Activated CD8-positive, alpha-beta memory T cell treated with anti-CD3 and anti-CD28 coated beads for 24 hours (primary cell): ENCODE measurements around the gene GRIP2.

Source experiments
- DNase-seq: peaks from one replicate; pipeline ENCODE4 v3.0.0-alpha.2; 2020

Gene GRIP2

DNA sequence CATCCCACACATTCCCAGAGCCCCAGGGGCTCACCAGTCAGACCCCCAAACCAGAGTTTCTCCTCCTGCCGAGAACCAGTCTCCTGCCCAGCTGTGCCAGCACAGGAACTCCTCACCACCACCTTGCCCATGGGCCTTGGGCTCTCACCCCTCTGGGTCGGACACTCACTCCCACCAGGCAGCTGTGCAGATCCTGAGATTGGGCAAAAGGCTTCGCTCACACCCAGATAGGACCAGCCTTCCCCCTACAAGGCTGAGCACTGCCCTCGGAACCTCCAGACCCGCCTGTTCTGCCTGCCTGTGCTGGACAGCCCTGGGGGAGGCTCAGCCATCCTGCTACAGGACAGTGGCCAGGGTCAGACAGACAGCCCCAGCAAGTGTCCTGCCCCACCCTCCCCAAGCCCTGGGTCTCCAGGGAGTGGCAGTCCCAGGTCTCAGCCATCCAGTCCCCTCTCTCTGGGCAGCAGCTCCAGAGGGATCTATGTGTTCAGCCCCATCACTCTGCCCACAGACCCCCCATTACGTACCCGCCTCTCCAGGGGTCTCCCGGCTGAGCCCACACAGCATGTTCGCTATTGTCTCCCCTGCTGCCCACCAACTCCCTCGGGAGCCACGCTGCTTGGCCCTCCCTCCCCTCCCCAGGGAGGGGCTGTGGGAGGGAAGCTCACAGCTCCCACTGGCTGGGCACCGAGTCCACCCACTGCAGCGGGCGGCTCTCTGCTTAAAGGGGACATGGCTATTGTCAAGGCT is at the start of gene GRIP2:
TSS of gene GRIP2 (minus strand) at position 601 of the 750 bp plus-strand sequence. CDS start at position 567, 34 bp downstream.
- no peak for DNase-seq

DNA sequence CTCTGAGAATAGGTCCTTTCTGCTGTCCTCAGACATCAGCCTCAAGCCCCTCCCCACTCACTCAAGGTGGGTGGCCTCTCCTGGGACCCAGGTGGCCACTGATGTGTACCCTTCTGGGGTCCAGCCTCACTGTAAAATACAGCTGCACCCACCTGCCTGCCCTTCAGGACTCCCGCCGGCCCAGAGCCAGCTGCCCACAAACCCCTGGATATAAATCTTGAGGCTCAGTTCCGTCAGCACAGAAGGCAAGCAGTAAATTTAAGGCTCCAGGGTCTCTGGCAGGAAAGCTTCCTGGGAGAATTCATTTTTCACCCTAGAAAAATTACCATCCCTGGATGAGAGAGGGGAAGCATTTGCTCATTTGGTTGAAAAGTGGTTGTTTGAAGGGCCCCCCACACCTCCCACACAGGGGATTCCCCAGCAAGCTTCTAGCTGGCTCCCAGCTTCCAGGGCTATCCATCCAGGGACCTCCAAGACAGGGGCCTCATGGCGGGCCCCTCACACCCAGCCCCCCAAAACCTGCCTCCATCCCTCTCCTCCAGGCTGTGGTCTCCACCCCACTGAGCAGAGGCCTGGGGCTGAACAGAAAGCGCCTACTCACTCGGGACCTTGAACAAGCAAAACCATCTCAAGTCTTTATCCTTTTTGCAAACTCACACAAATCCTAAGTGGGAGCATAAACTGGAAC is 48.4 kb upstream of the GRIP2 start:
- no peak for DNase-seq

DNA sequence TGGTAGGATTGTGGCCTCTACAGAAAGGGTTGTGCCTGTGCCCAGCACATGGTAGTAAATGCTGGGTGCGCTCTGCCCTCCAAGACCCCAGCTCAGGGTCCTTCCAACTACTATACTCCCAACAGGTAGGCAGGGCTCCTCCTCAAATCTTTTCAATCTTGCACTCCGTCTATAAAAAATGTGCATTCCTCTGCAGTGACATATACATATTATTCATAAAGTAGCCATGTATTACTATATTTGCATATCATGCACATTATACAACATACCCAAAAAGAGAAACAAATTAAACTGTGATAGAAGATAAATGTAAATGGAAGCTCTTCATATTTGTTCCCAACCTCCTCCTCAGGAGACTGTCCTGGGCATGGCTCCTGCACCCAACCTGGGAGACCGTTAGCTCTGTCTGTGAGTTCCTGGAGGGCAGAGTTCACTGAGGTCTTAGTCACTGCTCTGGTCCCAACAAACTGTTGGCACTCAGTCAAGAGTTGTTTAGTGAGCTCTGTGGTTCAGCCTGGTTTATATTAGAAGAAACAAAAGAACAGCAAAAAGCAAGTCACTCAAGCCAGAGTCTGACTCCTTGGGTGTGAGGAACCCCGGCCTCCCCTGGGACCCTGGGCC is 47.7 kb upstream of the GRIP2 start:
- no peak for DNase-seq

DNA sequence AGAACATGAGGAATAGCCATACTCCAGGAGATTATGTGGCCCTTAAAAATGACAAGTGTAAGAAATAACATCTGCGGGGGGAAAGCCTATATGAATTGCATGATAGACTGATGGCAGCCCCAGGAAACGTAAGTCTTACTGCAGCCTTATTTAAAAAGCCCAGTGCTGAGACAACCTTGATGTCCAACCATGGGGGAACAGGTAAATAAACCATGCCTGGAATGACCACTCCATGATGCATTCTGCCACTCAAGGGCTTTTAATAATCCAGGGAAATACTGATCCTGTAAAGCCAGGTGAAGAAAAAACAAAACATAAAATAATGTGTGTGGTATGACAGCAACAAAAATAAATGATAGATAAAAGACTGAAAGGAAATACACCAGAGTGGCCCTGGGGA is 46.5 kb upstream of the GRIP2 start:
- no peak for DNase-seq

- DNase-seq, result no peak
These were observed 43.5 kb upstream of the GRIP2 start for GRCh38 chr3:14583548-14584091.

- DNase-seq, result no peak
These were observed 41.9 kb upstream of the GRIP2 start for GRCh38 chr3:14582045-14582410.

GRCh38 chr3:14581334-14582044 is 41.3 kb upstream of the GRIP2 start:
- DNase-seq, result no peak

DNA sequence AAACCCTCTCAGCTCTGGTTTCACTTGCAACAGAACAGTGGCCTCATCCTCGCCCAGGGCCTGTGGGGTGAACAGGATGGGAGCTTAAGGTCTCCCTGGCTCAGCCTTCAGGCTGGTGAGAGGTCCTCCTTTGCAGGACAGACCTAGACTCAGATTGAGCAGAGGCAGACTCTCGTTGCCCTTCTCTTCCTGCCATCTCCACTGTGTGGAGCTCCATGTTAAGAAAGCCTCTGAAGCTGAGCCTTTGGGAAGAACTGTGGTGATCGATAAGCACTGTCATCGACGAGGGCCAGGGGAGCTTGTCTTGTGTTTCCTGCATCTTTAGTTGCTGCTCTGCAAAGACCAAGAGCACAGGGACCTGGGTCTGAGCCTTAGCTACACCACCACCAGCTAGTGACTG is 37.8 kb upstream of the GRIP2 start:
- DNase-seq, result no peak

DNA sequence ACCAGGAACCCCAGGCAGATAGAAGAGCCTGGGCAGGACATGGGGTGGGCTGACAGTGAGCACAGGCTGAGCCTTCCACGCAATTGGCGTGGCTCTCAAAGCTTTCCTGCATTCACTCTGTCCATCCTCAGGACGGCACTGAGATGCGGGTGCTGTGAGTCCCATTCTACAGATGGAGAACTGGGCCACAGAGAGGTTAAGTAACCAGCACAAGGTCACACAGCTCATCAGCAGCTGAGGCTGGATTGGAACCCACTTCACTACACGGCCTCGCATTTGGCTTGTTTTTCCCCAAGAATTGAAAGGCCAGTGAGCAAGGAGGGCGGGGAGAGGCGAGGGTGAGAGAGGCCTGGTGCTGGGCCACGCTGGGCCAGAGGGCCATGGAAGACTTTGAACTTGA is 36.0 kb upstream of the GRIP2 start:
- no peak for DNase-seq

GRCh38 chr3:14574183-14574582 is 34.0 kb upstream of the GRIP2 start:
- DNase-seq, result no peak

DNA sequence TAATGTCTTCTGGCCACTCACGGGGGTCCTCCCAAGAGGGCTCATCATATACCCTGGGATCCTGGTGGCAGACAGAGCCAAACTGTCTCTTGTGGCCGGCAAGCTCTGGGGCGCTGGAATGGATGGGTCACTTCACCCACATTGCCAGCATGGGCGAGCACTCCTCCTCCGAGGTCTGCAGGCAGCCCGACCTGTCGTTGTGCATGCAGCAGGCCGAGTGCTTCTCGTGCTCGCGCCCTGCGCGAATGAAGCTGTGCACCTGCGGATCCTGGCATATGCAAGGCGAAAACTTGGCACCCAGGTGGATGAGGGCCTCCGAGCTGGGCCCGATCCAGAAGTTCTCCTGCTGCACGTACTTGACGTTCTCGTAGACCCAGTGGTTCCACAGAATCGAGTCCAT is 33.6 kb upstream of the GRIP2 start:
- no peak for DNase-seq

DNA sequence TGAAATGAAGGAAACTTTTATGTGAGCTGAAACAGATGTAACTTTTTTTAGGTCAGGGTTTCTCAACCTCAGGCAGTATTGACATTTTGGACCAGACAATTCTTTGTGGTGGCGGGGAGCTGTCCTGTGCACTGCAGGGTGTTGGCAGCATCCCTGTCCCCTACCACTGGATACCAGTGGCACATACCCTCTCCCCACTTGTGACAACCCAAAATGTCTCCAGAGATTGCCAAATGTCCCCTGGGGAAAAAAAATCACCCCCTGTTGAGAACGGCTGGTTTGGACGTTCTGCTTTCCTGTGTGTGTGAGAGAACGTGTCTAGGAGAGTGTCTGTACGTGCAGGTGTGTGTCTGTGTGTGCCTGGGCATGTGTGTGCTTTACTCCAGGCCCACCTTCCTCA is 30.7 kb upstream of the GRIP2 start:
- DNase-seq, result no peak

GRCh38 chr3:14570089-14570488 is 29.9 kb upstream of the GRIP2 start:
- no peak for DNase-seq

DNA sequence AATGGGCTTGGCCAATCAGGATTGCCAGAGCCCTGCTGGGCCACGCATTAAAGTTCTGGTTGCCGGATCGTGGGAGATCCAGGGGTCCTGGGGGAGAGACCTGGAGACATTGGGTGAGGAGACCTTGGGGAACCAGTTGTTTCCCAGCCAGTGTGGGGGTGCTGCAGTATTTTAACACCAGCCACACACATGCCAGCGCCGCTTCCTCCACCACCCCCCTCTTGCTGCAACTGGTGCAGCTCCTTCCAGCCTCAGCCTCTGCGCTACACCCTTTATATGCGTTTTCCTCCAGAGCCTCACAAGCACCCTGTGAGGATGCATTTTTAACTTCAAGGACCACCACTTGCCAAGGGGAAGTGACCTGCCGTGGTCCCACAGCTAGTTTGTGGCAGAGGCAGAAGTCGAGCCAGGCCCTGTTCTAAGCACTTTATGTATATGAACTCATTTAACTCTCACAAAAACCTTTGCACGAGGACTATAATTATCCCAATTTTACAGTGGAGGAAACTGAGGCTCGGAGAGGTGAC is 29.4 kb upstream of the GRIP2 start:
- no peak for DNase-seq

DNA sequence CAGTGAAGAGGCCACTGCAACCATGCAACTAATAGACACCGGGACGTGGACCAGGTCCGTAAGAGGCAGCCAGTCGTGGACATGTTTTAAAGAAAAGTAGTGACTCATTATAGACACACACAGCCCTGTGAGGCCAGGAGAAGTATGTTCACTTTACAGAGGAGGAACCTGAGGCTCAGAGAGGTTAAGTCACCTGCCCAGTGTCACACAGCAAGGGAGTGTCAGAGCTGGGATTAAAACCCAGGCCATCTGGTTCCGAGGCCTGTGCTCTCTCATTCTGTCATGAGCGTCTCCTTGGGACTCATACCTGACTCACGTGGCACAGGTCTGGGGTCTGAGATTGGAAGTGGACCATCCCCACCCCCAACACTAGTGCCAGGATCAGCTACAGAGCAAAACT is 28.1 kb upstream of the GRIP2 start:
- DNase-seq, result no peak

DNA sequence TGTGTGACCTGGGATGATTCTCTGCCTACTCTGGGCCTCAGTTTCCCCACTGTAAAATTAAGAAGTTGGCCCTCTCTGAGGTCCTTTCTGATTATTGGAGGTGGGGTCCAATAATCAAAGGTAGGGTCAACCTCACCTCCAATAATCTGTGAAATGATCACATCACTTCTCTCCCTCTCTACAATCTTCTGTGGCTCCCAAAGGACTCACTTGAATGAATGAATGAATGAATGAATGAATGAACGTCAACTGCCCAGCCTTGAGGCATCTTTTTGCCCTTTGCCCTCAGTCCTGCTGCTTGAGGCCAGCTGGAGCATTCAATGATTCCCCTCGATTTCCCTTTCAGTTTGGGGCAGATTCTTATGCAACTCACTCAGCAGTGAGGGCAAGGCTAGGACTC is 26.7 kb upstream of the GRIP2 start:
- no peak for DNase-seq

GRCh38 chr3:14565868-14566588 is 25.9 kb upstream of the GRIP2 start:
- no peak for DNase-seq

- DNase-seq, result no peak
These were observed 24.6 kb upstream of the GRIP2 start for GRCh38 chr3:14564741-14565140.

GRCh38 chr3:14563946-14564539 is 23.9 kb upstream of the GRIP2 start:
- no peak for DNase-seq

- no peak for DNase-seq
These were observed 22.2 kb upstream of the GRIP2 start for GRCh38 chr3:14562121-14562890.
